Liver (tissue), 3 donors: Measurements from ENCODE around the gene CPT1A.

Source experiments
- ATF3 ChIP-seq: IDR thresholded peaks from 2 replicates; pipeline ENCODE4 v1.6.1; 2016; ENCODE audit warnings: antibody characterized with exemption
- CTCF ChIP-seq: fragments of 150-350 bp; IDR thresholded peaks from 2 replicates; pipeline ENCODE4 v1.5.1; 2017; ENCODE audit warnings: improper control_type of control experiment, low read depth, low read length; ENCODE audit not compliant: missing input control
- FOXA1 ChIP-seq: IDR thresholded peaks from 2 replicates; pipeline ENCODE4 v1.6.1; 2016; ENCODE audit warnings: antibody characterized with exemption
- GABPA ChIP-seq, 2 donors: IDR thresholded peaks in 1 of 2; conservative IDR thresholded peaks in 1 of 2; 2 replicates each; pipeline ENCODE4 v1.6.1; 2016; ENCODE audit warnings: antibody characterized with exemption in 2 of 2, mild to moderate bottlenecking in 1 of 2, moderate library complexity in 1 of 2
- JUND ChIP-seq, 2 donors: IDR thresholded peaks; 2 replicates each; pipeline ENCODE4 v1.6.1; 2016; ENCODE audit warnings: antibody characterized with exemption in 2 of 2
- RXRA ChIP-seq, 2 donors: IDR thresholded peaks; 2 replicates each; pipeline ENCODE4 v1.6.1; 2017 to 2018; ENCODE audit warnings: antibody characterized with exemption in 2 of 2, mild to moderate bottlenecking in 1 of 2
- SP1 ChIP-seq: IDR thresholded peaks from 2 replicates; pipeline ENCODE4 v1.6.1; 2018; ENCODE audit warnings: antibody characterized with exemption, mild to moderate bottlenecking
- TAF1 ChIP-seq: conservative IDR thresholded peaks from 2 replicates; pipeline ENCODE4 v1.6.1; 2016; ENCODE audit warnings: antibody characterized with exemption, mild to moderate bottlenecking
- donor health status: healthy.
- donor health status: healthy.

GRCh38 chr11:68763181-68763721 lies 78.5 kb downstream of the CPT1A start:
- TF ChIP-seq FOXA1 (no peak), ATF3 (no peak), TAF1 (no peak), RXRA (IDR thresholded peaks at IDR 0.05) (no peak), SP1 (no peak), JUND (IDR thresholded peaks at IDR 0.05) (no peak), GABPA (IDR thresholded peaks at IDR 0.05 in 1 of 2, conservative IDR thresholded peaks at IDR 0.05 in 1 of 2) (no peak), CTCF (no peak)
